ENCODE measurements around the gene INPP5D. TPM values are rescaled to one million over a fixed set of nuclear protein-coding genes. Genes with fewer than 3 reads are reported as not detected.

Gene INPP5D
- polyA plus RNA-seq, 2 of the 4 experiments (the other 2 are of a cell fraction) = 0.26 to 0.53 TPM

DNA sequence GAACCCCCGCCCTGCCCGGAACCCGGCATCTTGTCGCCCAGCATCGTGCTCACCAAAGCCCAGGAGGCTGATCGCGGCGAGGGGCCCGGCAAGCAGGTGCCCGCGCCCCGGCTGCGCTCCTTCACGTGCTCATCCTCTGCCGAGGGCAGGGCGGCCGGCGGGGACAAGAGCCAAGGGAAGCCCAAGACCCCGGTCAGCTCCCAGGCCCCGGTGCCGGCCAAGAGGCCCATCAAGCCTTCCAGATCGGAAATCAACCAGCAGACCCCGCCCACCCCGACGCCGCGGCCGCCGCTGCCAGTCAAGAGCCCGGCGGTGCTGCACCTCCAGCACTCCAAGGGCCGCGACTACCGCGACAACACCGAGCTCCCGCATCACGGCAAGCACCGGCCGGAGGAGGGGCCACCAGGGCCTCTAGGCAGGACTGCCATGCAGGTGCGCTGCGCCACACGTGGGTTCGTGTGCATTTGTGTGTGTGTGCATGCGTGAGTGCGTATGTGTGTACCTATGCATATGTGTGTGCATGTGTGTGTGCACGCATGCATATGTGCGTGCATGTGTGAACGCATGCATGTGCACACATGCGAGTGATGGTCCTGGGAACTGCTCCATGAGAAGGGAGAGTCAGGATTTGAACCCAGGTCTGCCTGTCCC lies 144.3 kb downstream of the INPP5D start (continued):
- TF ChIP-seq, protein P1, sequence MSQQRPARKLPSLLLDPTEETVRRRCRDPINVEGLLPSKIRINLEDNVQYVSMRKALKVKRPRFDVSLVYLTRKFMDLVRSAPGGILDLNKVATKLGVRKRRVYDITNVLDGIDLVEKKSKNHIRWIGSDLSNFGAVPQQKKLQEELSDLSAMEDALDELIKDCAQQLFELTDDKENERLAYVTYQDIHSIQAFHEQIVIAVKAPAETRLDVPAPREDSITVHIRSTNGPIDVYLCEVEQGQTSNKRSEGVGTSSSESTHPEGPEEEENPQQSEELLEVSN (IDR thresholded peaks at IDR 0.05; ENCODE audit: borderline replicate concordance, low read depth) = no peak
- no peak for TF ChIP-seq EHF (CRISPR knock-in tag; IDR thresholded peaks at IDR 0.05)

DNA sequence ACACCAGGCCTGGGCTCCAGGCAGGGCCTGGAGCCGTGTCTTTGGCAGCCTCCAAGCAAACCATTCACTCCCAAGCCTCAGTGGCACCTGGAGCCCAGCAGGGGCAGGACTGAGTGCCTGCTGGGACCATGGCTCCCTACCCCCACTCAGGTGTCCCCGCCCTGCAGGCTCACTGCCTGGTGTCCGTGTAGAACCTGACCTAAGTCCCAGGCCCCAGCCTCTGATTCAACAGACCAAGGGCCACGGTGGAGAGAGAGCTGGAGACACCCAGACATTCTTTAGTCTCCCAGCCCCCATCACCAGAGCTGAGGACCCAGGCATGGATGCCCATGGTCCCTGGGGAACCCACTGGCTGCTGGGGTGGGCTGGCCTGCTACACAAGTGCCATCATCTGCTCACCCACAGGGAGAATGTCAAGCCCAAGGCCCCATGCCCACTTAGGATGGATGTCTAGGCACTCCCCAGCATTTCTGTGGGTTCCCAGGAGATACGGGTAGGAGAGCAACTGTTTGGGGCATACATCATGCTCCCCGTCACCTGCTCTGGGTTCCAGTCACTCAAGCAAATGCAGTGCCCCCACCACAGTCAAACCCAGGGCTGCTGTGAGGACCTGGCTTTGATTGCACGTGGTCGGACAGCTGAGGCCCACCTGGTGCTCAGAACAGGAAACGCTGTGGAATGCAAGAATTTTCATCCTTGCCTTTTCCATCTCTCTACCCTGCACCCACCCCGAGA lies 148.4 kb downstream of the INPP5D start:
- ChIA-PET POLR2A (no interaction called here), CTCF (interaction anchor here (2.3 kb wide), 1 partner anchor 10 kb away, joined by 8 read pairs; no protein-coding TSS in a partner anchor)
- ATAC-seq (peak; percentile 32 to 46; a peak in 4 of 6 replicates), DNase-seq (ENCODE audit: low read depth in 1 of 2, low spot score in 1 of 2) (peak; percentile 14 to 31), FAIRE-seq (no peak)
- no peak overlapping the region for H3K4me3 ChIP-seq
- peaks cover 19% of the 10 kb centered on the region for H3K4me1 ChIP-seq
- peaks cover 4% of the 10 kb centered on the region; the same call in 1 of the 3 replicates for H3K9me3 ChIP-seq
- TF ChIP-seq ESRRA (IDR thresholded peaks at IDR 0.05; ENCODE audit: borderline replicate concordance, low read length) = no peak
- no peak for TF ChIP-seq SMC3 (IDR thresholded peaks at IDR 0.05)
- TF ChIP-seq, protein P2, sequence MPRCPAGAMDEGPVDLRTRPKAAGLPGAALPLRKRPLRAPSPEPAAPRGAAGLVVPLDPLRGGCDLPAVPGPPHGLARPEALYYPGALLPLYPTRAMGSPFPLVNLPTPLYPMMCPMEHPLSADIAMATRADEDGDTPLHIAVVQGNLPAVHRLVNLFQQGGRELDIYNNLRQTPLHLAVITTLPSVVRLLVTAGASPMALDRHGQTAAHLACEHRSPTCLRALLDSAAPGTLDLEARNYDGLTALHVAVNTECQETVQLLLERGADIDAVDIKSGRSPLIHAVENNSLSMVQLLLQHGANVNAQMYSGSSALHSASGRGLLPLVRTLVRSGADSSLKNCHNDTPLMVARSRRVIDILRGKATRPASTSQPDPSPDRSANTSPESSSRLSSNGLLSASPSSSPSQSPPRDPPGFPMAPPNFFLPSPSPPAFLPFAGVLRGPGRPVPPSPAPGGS (IDR thresholded peaks at IDR 0.05) = no peak
- no peak for TF ChIP-seq SREBF2 (IDR thresholded peaks at IDR 0.05)
- TF ChIP-seq CHD4 (IDR thresholded peaks at IDR 0.05; ENCODE audit: borderline replicate concordance) = no peak
- TF ChIP-seq ZNF302 (CRISPR knock-in tag; IDR thresholded peaks at IDR 0.05) = no peak
- no peak for TF ChIP-seq GATA3 (IDR thresholded peaks at IDR 0.05; ENCODE audit: borderline replicate concordance)
- TF ChIP-seq ZSCAN20 (CRISPR knock-in tag; IDR thresholded peaks at IDR 0.05) = no peak
- 75% methylated on average over 6 of the region's 10 CpGs for WGBS (ENCODE audit: missing lambda C conversion rate)
- H3K4me2 ChIP-seq = peak overlapping the region; percentile 43
- peak overlapping the region in 1 of 2 experiments; percentile 32; a peak in 2 of 6 replicates for H3K27ac ChIP-seq

DNA sequence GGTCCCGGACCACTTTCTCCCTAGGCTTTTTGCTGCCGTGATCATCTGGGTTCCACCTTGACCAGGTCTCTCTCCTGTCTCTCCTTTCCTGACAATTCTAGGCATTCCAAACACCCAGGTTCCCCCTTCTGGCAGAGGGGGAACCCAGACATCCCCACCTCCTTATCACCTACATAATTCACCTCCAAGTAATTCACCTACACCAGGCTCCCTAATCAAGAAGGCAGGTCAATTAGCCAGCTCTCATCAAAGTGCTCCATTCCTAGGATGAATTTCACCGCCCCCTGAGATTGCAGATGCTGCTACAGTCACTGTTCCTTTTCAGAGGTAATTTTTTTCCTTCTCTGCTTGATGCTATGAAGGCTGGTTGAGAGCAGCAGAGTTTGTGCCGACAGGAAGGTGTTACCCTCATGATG lies 149.0 kb downstream of the INPP5D start:
- ChIA-PET POLR2A (interaction anchor here (0.6 kb wide), 1 partner anchor 35 kb away, joined by 3 read pairs; no protein-coding TSS in a partner anchor), CTCF (interaction anchor here (1.1 to 2.3 kb wide), 3 partner anchors 9 to 15 kb away, joined by 3 to 8 read pairs (median 3); no protein-coding TSS in a partner anchor)
- Histone ChIP-seq H3K27ac (peak overlapping the region; percentile 16 to 32; a peak in 1 of 6 replicates), H3K9me3 (no peaks in the 10 kb centered on the region), H3K4me3 (no peak overlapping the region), H3K4me1 (peaks cover 19% of the 10 kb centered on the region), H3K4me2 (peak overlapping the region; percentile 43)
- DNase-seq (ENCODE audit: low read depth in 1 of 2, low spot score in 1 of 2) (no peak), FAIRE-seq (no peak), ATAC-seq (no peak; a peak in 1 of 6 replicates)
- WGBS (ENCODE audit: missing lambda C conversion rate) = 72% methylated on average over 4 of the region's 4 CpGs
- TF ChIP-seq, protein P3, sequence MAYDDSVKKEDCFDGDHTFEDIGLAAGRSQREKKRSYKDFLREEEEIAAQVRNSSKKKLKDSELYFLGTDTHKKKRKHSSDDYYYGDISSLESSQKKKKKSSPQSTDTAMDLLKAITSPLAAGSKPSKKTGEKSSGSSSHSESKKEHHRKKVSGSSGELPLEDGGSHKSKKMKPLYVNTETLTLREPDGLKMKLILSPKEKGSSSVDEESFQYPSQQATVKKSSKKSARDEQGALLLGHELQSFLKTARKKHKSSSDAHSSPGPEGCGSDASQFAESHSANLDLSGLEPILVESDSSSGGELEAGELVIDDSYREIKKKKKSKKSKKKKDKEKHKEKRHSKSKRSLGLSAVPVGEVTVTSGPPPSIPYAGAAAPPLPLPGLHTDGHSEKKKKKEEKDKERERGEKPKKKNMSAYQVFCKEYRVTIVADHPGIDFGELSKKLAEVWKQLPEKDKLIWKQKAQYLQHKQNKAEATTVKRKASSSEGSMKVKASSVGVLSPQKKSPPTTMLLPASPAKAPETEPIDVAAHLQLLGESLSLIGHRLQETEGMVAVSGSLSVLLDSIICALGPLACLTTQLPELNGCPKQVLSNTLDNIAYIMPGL (CRISPR knock-in tag; IDR thresholded peaks at IDR 0.05; ENCODE audit: borderline replicate concordance) = no peak
- TF ChIP-seq PHF8 (IDR thresholded peaks at IDR 0.05; ENCODE audit: borderline replicate concordance, low read depth) = no peak
- TF ChIP-seq, protein P4, sequence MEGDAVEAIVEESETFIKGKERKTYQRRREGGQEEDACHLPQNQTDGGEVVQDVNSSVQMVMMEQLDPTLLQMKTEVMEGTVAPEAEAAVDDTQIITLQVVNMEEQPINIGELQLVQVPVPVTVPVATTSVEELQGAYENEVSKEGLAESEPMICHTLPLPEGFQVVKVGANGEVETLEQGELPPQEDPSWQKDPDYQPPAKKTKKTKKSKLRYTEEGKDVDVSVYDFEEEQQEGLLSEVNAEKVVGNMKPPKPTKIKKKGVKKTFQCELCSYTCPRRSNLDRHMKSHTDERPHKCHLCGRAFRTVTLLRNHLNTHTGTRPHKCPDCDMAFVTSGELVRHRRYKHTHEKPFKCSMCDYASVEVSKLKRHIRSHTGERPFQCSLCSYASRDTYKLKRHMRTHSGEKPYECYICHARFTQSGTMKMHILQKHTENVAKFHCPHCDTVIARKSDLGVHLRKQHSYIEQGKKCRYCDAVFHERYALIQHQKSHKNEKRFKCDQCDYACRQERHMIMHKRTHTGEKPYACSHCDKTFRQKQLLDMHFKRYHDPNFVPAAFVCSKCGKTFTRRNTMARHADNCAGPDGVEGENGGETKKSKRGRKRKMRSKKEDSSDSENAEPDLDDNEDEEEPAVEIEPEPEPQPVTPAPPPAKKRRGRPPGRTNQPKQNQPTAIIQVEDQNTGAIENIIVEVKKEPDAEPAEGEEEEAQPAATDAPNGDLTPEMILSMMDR (IDR thresholded peaks at IDR 0.05) = no peak
- TF ChIP-seq, protein P5, sequence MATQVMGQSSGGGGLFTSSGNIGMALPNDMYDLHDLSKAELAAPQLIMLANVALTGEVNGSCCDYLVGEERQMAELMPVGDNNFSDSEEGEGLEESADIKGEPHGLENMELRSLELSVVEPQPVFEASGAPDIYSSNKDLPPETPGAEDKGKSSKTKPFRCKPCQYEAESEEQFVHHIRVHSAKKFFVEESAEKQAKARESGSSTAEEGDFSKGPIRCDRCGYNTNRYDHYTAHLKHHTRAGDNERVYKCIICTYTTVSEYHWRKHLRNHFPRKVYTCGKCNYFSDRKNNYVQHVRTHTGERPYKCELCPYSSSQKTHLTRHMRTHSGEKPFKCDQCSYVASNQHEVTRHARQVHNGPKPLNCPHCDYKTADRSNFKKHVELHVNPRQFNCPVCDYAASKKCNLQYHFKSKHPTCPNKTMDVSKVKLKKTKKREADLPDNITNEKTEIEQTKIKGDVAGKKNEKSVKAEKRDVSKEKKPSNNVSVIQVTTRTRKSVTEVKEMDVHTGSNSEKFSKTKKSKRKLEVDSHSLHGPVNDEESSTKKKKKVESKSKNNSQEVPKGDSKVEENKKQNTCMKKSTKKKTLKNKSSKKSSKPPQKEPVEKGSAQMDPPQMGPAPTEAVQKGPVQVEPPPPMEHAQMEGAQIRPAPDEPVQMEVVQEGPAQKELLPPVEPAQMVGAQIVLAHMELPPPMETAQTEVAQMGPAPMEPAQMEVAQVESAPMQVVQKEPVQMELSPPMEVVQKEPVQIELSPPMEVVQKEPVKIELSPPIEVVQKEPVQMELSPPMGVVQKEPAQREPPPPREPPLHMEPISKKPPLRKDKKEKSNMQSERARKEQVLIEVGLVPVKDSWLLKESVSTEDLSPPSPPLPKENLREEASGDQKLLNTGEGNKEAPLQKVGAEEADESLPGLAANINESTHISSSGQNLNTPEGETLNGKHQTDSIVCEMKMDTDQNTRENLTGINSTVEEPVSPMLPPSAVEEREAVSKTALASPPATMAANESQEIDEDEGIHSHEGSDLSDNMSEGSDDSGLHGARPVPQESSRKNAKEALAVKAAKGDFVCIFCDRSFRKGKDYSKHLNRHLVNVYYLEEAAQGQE (IDR thresholded peaks at IDR 0.05) = no peak
- TF ChIP-seq RAD21 (conservative IDR thresholded peaks at IDR 0.05 in 1 of 2, IDR thresholded peaks at IDR 0.05 in 1 of 2) = no peak
- TF ChIP-seq, protein P6, sequence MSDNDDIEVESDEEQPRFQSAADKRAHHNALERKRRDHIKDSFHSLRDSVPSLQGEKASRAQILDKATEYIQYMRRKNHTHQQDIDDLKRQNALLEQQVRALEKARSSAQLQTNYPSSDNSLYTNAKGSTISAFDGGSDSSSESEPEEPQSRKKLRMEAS (IDR thresholded peaks at IDR 0.05) = no peak
- TF ChIP-seq, protein P1 (IDR thresholded peaks at IDR 0.05; ENCODE audit: borderline replicate concordance, low read depth) = no peak
- TF ChIP-seq CBX8 (IDR thresholded peaks at IDR 0.05) = no peak
- no peak for TF ChIP-seq HOXB5 (CRISPR knock-in tag; IDR thresholded peaks at IDR 0.05)
- TF ChIP-seq RFX5 (IDR thresholded peaks at IDR 0.05) = no peak
- TF ChIP-seq MAZ (IDR thresholded peaks at IDR 0.05; ENCODE audit: borderline replicate concordance, low read depth, low read length) = no peak
- no peak for TF ChIP-seq RNF2 (IDR thresholded peaks at IDR 0.05; ENCODE audit: borderline replicate concordance, low read depth)

Measured in A549 (cell line).